SHP77 treated with DMSO at 0.1 percent for 48 hours (cell line): ENCODE data around the gene PAX6.

ENCODE experiments used
- DNase-seq: peaks from one replicate; lab custom pipeline; 2025; lab: John Stamatoyannopoulos, UW

PAX6 gene

GRCh38 chr11:31807799-31808667 is 3.1 kb downstream of the PAX6 start:
- no peak for DNase-seq

- no peak for DNase-seq
Measured at GRCh38 chr11:31806928-31807798, 4.0 kb downstream of the PAX6 start.

DNA sequence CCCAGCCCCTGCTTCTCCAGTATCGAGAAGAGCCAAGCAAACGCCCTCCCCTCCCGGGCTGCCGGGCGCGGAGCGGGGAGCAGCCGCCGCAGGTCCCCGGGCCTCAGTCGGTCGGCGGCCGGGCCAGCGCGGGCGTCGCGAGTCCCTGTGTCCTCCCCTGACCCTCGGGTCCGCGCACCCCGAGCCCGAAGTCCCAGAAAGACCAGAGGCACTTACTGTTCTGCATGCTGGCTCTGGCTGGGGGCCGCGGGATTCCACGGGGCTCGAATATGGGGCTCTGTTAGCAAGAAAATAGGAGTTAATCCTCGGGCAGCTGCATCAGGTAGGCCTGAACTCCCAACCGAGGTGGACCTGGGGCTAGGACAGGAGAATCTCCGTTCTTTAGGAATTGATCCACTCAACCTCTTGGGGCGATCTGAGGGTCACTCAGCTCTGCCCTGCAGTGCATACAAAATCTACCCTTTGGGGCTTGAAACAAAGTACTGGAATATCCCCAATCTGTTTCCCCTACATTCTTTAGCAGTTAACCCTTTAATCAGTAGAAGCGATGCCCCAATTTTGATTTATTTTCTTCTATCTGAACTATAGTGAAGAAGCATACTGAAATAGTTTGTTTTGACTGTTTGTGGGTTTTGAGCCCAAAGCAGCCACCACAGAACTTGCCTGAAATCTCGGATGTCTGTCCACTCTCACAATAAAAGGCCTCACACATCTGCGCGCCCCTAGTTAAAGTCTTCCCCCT is 4.8 kb downstream of the PAX6 start:
- DNase-seq, result no peak

DNA sequence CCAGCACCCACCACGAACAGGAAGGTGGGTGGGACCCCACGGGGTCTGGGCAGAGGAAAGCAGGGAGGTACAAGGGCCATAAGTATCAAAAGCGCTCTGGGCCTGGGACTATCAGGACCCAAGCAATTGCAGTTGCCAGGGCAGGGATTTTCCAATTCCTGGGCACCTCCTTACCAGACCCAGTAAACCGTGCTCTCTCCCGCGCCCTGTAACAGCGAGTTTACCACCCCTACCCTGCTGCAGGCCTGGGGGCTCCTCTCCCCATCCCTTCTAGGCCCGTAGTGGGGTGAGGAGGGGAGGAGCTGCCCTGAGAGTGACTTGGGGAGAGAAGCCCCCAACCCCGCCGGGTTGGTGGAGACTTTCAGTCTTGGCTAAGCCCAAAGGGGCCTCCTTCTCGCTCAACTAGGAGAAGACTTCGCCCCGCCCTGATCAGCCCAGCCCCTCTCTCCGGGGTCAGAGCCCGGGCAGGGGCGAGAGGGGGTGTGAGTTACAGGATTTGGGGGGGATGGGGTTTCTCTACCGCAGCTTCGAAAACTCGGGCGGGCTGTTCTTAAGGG is 5.4 kb downstream of the PAX6 start:
- DNase-seq, result no peak

DNA sequence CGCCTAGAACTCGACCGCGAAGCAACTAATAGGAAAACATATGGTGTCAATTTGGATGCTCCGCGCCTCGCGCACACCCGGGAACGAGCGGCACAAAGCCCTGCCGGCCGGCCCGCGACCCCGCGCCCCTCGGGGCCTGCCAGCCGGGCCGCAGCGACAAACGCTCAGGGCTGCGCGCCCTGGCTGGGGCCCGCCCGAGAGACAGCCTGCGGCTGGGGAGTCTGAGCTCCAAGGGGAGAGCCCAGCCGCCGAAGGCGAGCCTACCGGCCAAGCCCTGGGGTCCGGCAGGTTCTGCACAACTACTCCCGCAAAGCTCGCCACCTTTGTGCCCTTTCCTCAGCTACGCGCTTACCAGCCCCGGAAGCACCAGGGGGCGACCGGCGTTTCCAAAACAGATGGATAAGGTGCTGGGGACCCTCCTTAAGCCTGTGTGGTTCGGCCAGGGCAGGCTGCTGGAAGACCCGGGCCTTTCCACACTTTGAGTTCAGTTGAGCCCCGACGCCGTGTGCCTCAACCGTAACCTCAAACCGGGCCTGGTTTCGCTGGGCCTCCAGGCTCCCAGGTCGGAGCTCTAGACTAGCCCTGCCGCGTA is 6.0 kb downstream of the PAX6 start:
- DNase-seq, result no peak

GRCh38 chr11:31804312-31805036 is 6.6 kb downstream of the PAX6 start:
- DNase-seq, result no peak

DNA sequence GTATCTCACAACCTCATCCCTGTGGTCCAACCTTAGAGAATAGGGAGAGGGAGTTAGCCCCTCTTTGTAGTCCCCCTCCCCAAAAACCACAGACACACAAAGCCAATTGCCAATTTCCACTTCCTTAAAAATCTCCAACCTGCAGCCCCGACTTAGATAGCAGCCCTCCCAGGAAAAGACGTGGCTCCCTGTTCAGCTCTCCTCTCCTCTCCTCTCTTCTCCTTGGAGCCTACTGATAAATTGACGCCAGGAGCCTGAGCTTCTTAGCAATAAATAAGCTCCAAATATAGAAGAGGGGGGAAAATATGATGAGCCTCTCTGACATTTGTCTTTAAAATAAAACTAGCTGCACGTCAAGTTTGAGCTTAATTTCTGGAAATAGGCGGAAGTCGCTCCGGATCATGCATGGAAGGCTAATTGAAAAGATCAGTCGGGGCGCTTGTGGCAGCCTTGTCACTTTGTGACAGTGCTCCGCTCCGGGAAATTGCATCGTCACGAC is 7.3 kb downstream of the PAX6 start:
- DNase-seq, result no peak

DNA sequence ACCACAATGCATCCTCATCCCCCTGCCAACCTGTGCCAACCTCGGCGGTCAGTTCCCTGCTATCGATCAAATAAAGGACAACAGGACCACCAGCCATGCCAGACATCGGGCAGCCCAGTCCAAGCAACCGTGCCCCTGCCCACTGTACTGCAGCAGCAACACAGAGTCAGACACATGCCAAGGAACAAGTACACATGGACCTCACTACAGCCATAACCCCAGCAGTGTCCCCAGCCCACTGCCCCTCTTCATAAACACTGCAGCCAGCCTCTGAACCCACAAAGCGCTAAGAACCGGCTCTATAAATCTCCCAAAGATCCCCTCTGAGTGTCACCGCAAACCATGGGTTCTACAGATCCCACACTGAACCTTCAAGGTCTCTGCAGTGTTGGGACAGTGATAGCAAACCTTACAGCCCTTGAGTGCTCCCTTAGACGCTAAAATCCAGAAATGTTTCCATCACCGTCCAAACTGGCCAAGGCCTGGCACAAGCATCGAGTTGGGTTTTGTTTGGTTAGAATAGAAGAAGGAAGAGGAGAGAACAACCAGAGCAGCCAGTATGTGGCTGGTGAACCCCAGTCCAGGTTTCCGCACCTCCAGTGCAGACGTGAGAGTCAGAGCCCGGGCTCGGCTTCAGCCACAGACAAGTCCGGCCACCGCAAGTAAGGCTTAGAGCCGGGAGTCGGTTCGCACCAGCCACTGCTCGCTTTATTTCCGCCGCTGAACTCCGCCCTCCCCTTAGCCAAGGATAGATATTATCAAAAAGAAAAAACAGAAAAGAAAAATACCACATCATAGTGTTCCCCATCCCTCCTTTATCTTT is 7.9 kb downstream of the PAX6 start:
- DNase-seq, result no peak

- DNase-seq, result no peak
Measured at GRCh38 chr11:31802609-31802989, 8.5 kb downstream of the PAX6 start.

- no peak for DNase-seq
Measured at GRCh38 chr11:31802000-31802551, 9.0 kb downstream of the PAX6 start.

GRCh38 chr11:31801298-31801702 is 9.8 kb downstream of the PAX6 start:
- no peak for DNase-seq

- no peak for DNase-seq
Measured at GRCh38 chr11:31800398-31801265, 10.5 kb downstream of the PAX6 start.

GRCh38 chr11:31799435-31800397 is 11.4 kb downstream of the PAX6 start:
- DNase-seq, result no peak

GRCh38 chr11:31798554-31799434 is 12.3 kb downstream of the PAX6 start:
- no peak for DNase-seq

GRCh38 chr11:31798057-31798553 is 13.0 kb downstream of the PAX6 start:
- no peak for DNase-seq
